NB4 (cell line): Measurements from ENCODE around the gene CIB2.
A peak's percentile ranks its signal among the peaks of the same experiment; 100 is the strongest.
"Not testable (repeated sequence)": the region's sequence is repeated elsewhere in the genome, so short reads cannot be mapped to it uniquely, and the experiment has no call there.

Experiments used
- DNase-seq: peaks from one replicate; pipeline ENCODE4 v3.0.0; 2010; ENCODE audit warnings: low read depth
- H3K4me3 ChIP-seq: one replicate; pipeline ENCODE4 v1.5.1; 2011; ENCODE audit warnings: mild to moderate bottlenecking, low read depth, low read length, moderate library complexity
- MYC ChIP-seq: IDR thresholded peaks from 2 replicates; pipeline ENCODE4 v1.6.1; 2011; ENCODE audit warnings: low read depth, low read length
- POLR2A ChIP-seq: IDR thresholded peaks from 2 replicates; pipeline ENCODE4 v1.6.1; 2011; ENCODE audit warnings: mild to moderate bottlenecking; ENCODE audit not compliant: insufficient read length; ENCODE audit errors: extremely low read depth
- TF ChIP-seq, protein P1 (sequence below): IDR thresholded peaks from 2 replicates; pipeline ENCODE4 v1.6.1; 2011; ENCODE audit warnings: low read depth, low read length
- TF ChIP-seq, protein P2 (sequence below): IDR thresholded peaks from one replicate; pipeline ENCODE4 v1.5.1; 2012; ENCODE audit warnings: low read depth, low read length

Gene CIB2

DNA sequence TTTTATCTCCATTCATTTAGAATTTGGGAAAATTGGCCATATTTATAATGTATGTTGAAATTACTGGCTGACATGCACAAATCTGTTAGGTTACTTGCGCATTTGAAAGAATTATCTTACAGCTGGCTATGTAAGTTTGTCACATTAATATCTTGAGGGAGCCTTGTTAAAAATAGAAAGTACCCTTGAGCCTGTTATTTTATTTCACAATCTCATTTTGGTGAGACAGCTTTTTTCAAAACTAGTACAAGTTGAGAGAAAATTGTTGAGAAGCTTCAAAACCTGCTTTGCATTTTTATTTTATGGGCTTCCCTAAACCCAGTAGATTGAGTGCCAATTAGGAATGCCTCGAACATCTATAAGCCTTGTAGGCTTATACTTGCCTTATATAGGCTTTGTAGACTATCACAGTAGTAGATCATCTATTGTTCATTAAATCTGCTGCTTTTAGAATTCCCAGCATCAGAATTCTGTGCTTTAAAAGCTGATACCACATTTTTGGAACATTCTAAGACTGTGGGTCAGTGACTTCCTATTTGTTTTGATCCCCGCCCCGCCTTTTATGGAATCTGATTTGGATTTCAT is 24.2 kb upstream of the CIB2 start:
- no peak for DNase-seq
- TF ChIP-seq POLR2A (no peak), MYC (no peak)
- TF ChIP-seq, protein P1, sequence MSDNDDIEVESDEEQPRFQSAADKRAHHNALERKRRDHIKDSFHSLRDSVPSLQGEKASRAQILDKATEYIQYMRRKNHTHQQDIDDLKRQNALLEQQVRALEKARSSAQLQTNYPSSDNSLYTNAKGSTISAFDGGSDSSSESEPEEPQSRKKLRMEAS: no peak
- TF ChIP-seq, protein P2, sequence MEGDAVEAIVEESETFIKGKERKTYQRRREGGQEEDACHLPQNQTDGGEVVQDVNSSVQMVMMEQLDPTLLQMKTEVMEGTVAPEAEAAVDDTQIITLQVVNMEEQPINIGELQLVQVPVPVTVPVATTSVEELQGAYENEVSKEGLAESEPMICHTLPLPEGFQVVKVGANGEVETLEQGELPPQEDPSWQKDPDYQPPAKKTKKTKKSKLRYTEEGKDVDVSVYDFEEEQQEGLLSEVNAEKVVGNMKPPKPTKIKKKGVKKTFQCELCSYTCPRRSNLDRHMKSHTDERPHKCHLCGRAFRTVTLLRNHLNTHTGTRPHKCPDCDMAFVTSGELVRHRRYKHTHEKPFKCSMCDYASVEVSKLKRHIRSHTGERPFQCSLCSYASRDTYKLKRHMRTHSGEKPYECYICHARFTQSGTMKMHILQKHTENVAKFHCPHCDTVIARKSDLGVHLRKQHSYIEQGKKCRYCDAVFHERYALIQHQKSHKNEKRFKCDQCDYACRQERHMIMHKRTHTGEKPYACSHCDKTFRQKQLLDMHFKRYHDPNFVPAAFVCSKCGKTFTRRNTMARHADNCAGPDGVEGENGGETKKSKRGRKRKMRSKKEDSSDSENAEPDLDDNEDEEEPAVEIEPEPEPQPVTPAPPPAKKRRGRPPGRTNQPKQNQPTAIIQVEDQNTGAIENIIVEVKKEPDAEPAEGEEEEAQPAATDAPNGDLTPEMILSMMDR: no peak

DNA sequence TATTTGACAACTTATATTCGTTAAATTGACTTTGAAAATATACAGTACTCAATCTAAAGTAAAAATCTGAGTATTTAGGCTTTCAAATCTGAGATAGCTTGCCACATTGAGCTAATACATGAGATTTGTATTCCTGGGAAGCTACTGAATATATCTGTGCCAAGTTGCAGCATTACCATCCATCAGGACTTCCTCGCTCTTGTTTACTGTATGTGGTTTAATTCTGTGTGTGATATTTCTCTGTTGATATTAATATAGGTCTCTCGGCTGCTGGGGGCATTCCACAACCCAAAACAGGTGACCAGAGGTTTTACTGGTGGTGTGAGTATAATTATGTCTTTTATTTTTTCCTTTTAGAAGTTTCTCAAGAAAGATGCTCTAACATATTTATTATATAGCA is 23.7 kb upstream of the CIB2 start:
- no peak overlapping the region for H3K4me3 ChIP-seq

More for the DNA sequence above, 24.2 kb upstream of the CIB2 start:
- no peak overlapping the region for H3K4me3 ChIP-seq

DNA sequence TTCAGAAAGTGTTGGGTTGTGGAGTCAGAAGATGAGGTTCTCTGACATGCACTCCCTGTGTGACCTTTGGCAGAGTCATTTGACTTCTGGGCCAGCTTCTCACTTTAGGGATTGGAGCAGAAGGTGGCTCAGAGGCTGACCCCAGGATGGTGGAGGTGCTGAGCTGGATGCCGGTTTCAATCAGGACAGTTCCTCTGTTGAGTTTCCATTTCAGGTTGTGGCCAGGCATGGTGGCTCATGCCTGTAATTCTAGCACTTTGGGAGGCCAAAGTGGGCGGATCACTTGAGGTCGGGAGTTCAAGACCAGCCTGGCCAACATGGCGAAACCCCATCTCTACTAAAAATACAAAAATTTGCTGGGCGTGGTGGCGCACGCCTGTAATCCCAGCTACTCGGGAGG is 19.8 kb upstream of the CIB2 start:
- DNase-seq, H3K4me3 ChIP-seq: not testable (repeated sequence)

More for the DNA sequence above, 23.7 kb upstream of the CIB2 start:
- DNase-seq: no peak
- TF ChIP-seq, protein P2: no peak
- TF ChIP-seq, protein P1: no peak

DNA sequence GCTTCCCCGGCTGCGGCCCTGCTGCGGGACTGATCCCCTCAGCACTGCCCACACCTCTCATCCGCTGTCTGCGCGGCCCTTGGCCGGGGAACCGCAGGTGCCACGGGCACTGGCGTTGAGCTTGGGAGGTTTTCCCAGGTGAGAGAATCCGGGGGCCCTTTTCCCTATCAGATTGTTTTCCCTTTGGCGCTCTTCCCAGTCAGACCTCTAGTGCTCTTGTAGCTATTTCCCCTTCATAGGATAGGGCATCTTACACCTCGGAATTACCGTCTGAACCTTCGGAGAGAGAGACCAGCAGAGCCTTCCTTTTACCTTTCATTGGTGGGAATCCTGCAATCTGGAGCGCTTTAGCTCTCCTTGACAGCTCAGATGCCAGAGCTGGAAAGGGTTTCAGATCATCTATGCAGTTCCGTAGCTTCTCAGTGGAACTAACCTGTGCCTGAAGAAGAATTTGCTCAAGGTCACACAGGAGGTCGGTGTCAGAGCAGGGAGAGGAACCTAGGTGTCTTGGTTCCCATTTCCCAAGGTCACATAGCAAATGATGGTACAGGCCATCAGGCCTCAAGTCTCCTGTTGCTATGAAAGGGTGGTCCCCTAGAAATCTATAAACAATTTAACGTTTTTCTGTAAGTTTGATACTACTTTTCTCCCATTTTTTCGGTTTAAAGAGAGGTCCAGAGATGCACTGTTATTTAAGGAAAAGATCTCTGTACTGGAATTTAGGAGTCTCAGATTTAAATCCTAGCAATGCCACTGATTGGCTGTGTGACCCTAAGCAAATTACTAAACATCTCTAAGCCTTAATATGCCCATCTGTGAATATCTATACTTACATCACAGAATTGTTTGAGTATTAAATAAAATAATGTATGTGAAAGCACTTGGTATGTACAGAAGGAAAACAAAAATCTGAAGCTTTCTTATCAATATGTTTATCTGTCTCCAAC is 18.8 kb upstream of the CIB2 start:
- peak overlapping the region; percentile 82 for H3K4me3 ChIP-seq
- TF ChIP-seq, protein P1: no peak
- TF ChIP-seq MYC (no peak), POLR2A (no peak)
- TF ChIP-seq, protein P2: no peak
- peak; percentile 27 for DNase-seq

DNA sequence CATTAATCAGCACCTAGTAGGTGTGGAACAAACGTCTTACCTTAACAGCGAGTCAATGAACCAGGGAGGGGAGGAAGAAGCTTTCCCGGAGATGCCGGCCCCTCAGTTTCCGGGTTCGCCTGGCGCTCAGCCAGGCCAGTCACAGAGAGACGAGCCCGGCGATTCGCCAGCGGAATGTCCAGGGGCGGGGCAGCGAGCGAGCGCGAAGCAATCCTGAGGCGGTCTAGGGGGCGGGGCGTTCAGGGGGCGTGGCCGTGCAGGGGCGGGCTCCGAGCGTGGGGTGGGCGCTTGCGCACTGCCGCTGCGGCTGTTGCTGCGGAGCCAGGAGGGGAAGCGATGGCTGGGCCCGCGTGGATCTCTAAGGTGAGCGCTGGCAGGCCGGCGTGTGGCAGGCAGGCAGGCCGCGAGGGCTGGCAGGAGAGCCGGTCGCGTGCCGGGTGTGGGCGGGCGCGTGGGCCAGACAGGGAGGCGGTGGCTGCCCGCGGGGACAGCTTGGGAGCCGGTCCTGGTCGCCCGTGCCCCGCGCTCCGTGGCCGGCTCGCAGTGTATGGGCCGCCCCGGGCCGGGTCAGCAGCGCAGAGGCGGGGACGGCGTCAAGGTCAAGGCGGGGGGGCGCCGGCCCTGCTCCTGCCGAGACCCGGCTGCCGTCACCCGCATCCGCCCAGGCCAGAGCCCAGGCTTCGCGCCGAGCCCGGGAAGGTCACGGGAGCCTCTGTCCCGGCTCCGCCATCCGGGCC is 18.0 kb upstream of the CIB2 start, which contains the start of gene IDH3A:
Gene IDH3A, plus strand, starts transcription at position 295 of the 737 bp plus-strand sequence. Its CDS starts 42 bp downstream, at position 337.
- DNase-seq: peak; percentile 98
- peak within 1 kb of the TSS; percentile 85 for H3K4me3 ChIP-seq
- TF ChIP-seq POLR2A (peak; percentile 64), MYC (peak; percentile 57; the same call in 1 of the 2 replicates)
- TF ChIP-seq, protein P1: peak; percentile 37; the same call in 1 of the 2 replicates
- TF ChIP-seq, protein P2: no peak
